ENCODE results near the gene TBCD. TPM values are rescaled to one million over a fixed set of nuclear protein-coding genes. Genes with fewer than 3 reads are reported as not detected.

The TBCD gene
- total and polyA plus RNA-seq, 2 donors, result 140 to 292 TPM

- WGBS, result 97% methylated on average over 35 of the region's 35 CpGs
- Histone ChIP-seq H3K4me3 (ENCODE audit: low read length in 2 of 2) (no peak overlapping the region), H3K9me3 (ENCODE audit: control insufficient read depth in 2 of 2, insufficient read depth in 1 of 2, low read length in 1 of 2) (no peaks in the 10 kb centered on the region), H3K27me3 (ENCODE audit: control insufficient read depth in 2 of 2, insufficient read depth in 1 of 2, low read length in 1 of 2) (no peaks in the 10 kb centered on the region), H3K36me3 (ENCODE audit: control insufficient read depth in 2 of 2, insufficient read depth in 2 of 2, low read length in 1 of 2) (peaks cover 95% of the 10 kb centered on the region in 2 donors), H3K27ac (ENCODE audit: low read depth in 1 of 2, low read length in 1 of 2) (no peak overlapping the region), H3K4me1 (ENCODE audit: control insufficient read depth in 2 of 2, insufficient read depth in 2 of 2, low read length in 2 of 2) (no peaks in the 10 kb centered on the region)
- no peak for DNase-seq (ENCODE audit: low read depth in 6 of 9, low spot score in 9 of 9)
Measured at GRCh38 chr17:82929011-82929622, 177.3 kb downstream of the TBCD start.

GRCh38 chr17:82929676-82930042 is 177.8 kb downstream of the TBCD start:
- no peaks in the 10 kb centered on the region for H3K9me3 ChIP-seq (ENCODE audit: control insufficient read depth in 2 of 2, insufficient read depth in 1 of 2, low read length in 1 of 2)
- H3K27me3 ChIP-seq (ENCODE audit: control insufficient read depth in 2 of 2, insufficient read depth in 1 of 2, low read length in 1 of 2), result no peaks in the 10 kb centered on the region
- H3K27ac ChIP-seq (ENCODE audit: low read depth in 1 of 2, low read length in 1 of 2), result no peak overlapping the region
- WGBS, result 95% methylated on average over 9 of the region's 9 CpGs
- no peak for DNase-seq (ENCODE audit: low read depth in 6 of 9, low spot score in 9 of 9)
- H3K4me1 ChIP-seq (ENCODE audit: control insufficient read depth in 2 of 2, insufficient read depth in 2 of 2, low read length in 2 of 2), result no peaks in the 10 kb centered on the region
- no peak overlapping the region for H3K4me3 ChIP-seq (ENCODE audit: low read length in 2 of 2)
- H3K36me3 ChIP-seq (ENCODE audit: control insufficient read depth in 2 of 2, insufficient read depth in 2 of 2, low read length in 1 of 2), result peaks cover 92 to 97% of the 10 kb centered on the region in 2 donors

- 99% methylated on average over 56 of the region's 56 CpGs for WGBS
- DNase-seq (ENCODE audit: low read depth in 6 of 9, low spot score in 9 of 9), result no peak
- H3K27ac ChIP-seq (ENCODE audit: low read depth in 1 of 2, low read length in 1 of 2), result no peak overlapping the region
- H3K27me3 ChIP-seq (ENCODE audit: control insufficient read depth in 2 of 2, insufficient read depth in 1 of 2, low read length in 1 of 2), result no peaks in the 10 kb centered on the region
- peaks cover 86 to 96% of the 10 kb centered on the region in 2 donors for H3K36me3 ChIP-seq (ENCODE audit: control insufficient read depth in 2 of 2, insufficient read depth in 2 of 2, low read length in 1 of 2)
- no peaks in the 10 kb centered on the region for H3K9me3 ChIP-seq (ENCODE audit: control insufficient read depth in 2 of 2, insufficient read depth in 1 of 2, low read length in 1 of 2)
- H3K4me1 ChIP-seq (ENCODE audit: control insufficient read depth in 2 of 2, insufficient read depth in 2 of 2, low read length in 2 of 2), result no peaks in the 10 kb centered on the region
- H3K4me3 ChIP-seq (ENCODE audit: low read length in 2 of 2), result no peak overlapping the region
Measured at GRCh38 chr17:82930043-82930923, 178.4 kb downstream of the TBCD start.

GRCh38 chr17:82930924-82931698 is 179.2 kb downstream of the TBCD start:
- Histone ChIP-seq H3K9me3 (ENCODE audit: control insufficient read depth in 2 of 2, insufficient read depth in 1 of 2, low read length in 1 of 2) (no peaks in the 10 kb centered on the region), H3K27ac (ENCODE audit: low read depth in 1 of 2, low read length in 1 of 2) (no peak overlapping the region), H3K4me3 (ENCODE audit: low read length in 2 of 2) (no peak overlapping the region), H3K27me3 (ENCODE audit: control insufficient read depth in 2 of 2, insufficient read depth in 1 of 2, low read length in 1 of 2) (no peaks in the 10 kb centered on the region), H3K4me1 (ENCODE audit: control insufficient read depth in 2 of 2, insufficient read depth in 2 of 2, low read length in 2 of 2) (no peaks in the 10 kb centered on the region), H3K36me3 (ENCODE audit: control insufficient read depth in 2 of 2, insufficient read depth in 2 of 2, low read length in 1 of 2) (peaks cover 87 to 89% of the 10 kb centered on the region in 2 donors)
- 98% methylated on average over 39 of the region's 39 CpGs for WGBS
- no peak for DNase-seq (ENCODE audit: low read depth in 6 of 9, low spot score in 9 of 9)

- DNase-seq (ENCODE audit: low read depth in 6 of 9, low spot score in 9 of 9), result no peak
- Histone ChIP-seq H3K27ac (ENCODE audit: low read depth in 1 of 2, low read length in 1 of 2) (no peak overlapping the region), H3K4me1 (ENCODE audit: control insufficient read depth in 2 of 2, insufficient read depth in 2 of 2, low read length in 2 of 2) (peaks cover 0 to 3% of the 10 kb centered on the region in 2 donors), H3K36me3 (ENCODE audit: control insufficient read depth in 2 of 2, insufficient read depth in 2 of 2, low read length in 1 of 2) (peaks cover 87 to 89% of the 10 kb centered on the region in 2 donors), H3K27me3 (ENCODE audit: control insufficient read depth in 2 of 2, insufficient read depth in 1 of 2, low read length in 1 of 2) (no peaks in the 10 kb centered on the region), H3K4me3 (ENCODE audit: low read length in 2 of 2) (no peak overlapping the region), H3K9me3 (ENCODE audit: control insufficient read depth in 2 of 2, insufficient read depth in 1 of 2, low read length in 1 of 2) (no peaks in the 10 kb centered on the region)
- WGBS, result 94% methylated on average over 29 of the region's 29 CpGs
Measured at GRCh38 chr17:82931699-82932517, 180.0 kb downstream of the TBCD start.

- peaks cover 0 to 3% of the 10 kb centered on the region in 2 donors for H3K4me1 ChIP-seq (ENCODE audit: control insufficient read depth in 2 of 2, insufficient read depth in 2 of 2, low read length in 2 of 2)
- no peak overlapping the region for H3K4me3 ChIP-seq (ENCODE audit: low read length in 2 of 2)
- H3K9me3 ChIP-seq (ENCODE audit: control insufficient read depth in 2 of 2, insufficient read depth in 1 of 2, low read length in 1 of 2), result no peaks in the 10 kb centered on the region
- WGBS, result 94% methylated on average over 28 of the region's 28 CpGs
- H3K36me3 ChIP-seq (ENCODE audit: control insufficient read depth in 2 of 2, insufficient read depth in 2 of 2, low read length in 1 of 2), result peaks cover 87 to 89% of the 10 kb centered on the region in 2 donors
- DNase-seq (ENCODE audit: low read depth in 6 of 9, low spot score in 9 of 9), result no peak
- H3K27me3 ChIP-seq (ENCODE audit: control insufficient read depth in 2 of 2, insufficient read depth in 1 of 2, low read length in 1 of 2), result no peaks in the 10 kb centered on the region
- no peak overlapping the region for H3K27ac ChIP-seq (ENCODE audit: low read depth in 1 of 2, low read length in 1 of 2)
Measured at GRCh38 chr17:82932518-82933310, 180.8 kb downstream of the TBCD start.

- no peaks in the 10 kb centered on the region for H3K27me3 ChIP-seq (ENCODE audit: control insufficient read depth in 2 of 2, insufficient read depth in 1 of 2, low read length in 1 of 2)
- no peak overlapping the region for H3K27ac ChIP-seq (ENCODE audit: low read depth in 1 of 2, low read length in 1 of 2)
- 98% methylated on average over 15 of the region's 15 CpGs for whole genome bisulfite sequencing
- DNase-seq (ENCODE audit: low read depth in 6 of 9, low spot score in 9 of 9), result no peak
- H3K9me3 ChIP-seq (ENCODE audit: control insufficient read depth in 2 of 2, insufficient read depth in 1 of 2, low read length in 1 of 2), result no peaks in the 10 kb centered on the region
- H3K4me3 ChIP-seq (ENCODE audit: low read length in 2 of 2), result no peak overlapping the region
- peaks cover 86 to 88% of the 10 kb centered on the region in 2 donors for H3K36me3 ChIP-seq (ENCODE audit: control insufficient read depth in 2 of 2, insufficient read depth in 2 of 2, low read length in 1 of 2)
- peaks cover 0 to 3% of the 10 kb centered on the region in 2 donors for H3K4me1 ChIP-seq (ENCODE audit: control insufficient read depth in 2 of 2, insufficient read depth in 2 of 2, low read length in 2 of 2)
Measured at GRCh38 chr17:82933911-82934310, 182.0 kb downstream of the TBCD start.
